Pancreas (tissue), 10 donors: ENCODE measurements around the gene SLC29A1. TPM values are rescaled to one million over a fixed set of nuclear protein-coding genes. Genes with fewer than 3 reads are reported as not detected.

Source experiments
- ATAC-seq, 4 donors: fragments of 200-7000 bp; cut with Tn5 transposase; one replicate each; pipeline versions ENCODE4 v1.8.0 to v1.9.1; 2020; ENCODE audit warnings: mild to moderate bottlenecking in 4 of 4, moderate library complexity in 4 of 4
- DNase-seq, 6 donors: peaks; one replicate each; pipeline ENCODE4 v3.0.0-alpha.2; 2020
- FAIRE-seq: peaks from 2 replicates; lab custom pipeline; 2012; peaks lifted over from hg19 to GRCh38; lab: Jason Lieb, UNC
- H3K27ac ChIP-seq, 4 donors: fragments of 200-600 bp; sonication (generic); 1 replicate in 3 of 4; 2 replicates in 1 of 4; pipeline versions ENCODE4 v1.5.0 to v1.8.0; 2020
- H3K27me3 ChIP-seq, 4 donors: fragments of 200-600 bp; one replicate each; pipeline ENCODE4 v1.8.0; 2021
- H3K36me3 ChIP-seq, 3 donors: fragments of 200-600 bp; sonication (generic) in 1 of 3; one replicate each; pipeline versions ENCODE4 v1.5.0 to v1.8.0; 2020 to 2021
- H3K4me1 ChIP-seq, 3 donors: fragments of 200-600 bp; one replicate each; pipeline ENCODE4 v1.8.0; 2021
- H3K4me3 ChIP-seq, 4 donors: fragments of 200-600 bp; sonication (generic) in 2 of 4; one replicate each; pipeline versions ENCODE4 v1.5.0 to v1.8.0; 2020 to 2021
- H3K9me3 ChIP-seq, 4 donors: fragments of 200-600 bp; one replicate each; pipeline ENCODE4 v1.8.0; 2021
- WGBS, 2 donors: extraction: QIAGEN DNeasy Blood & Tissue Kit; methylation state at CpG; one replicate each; pipeline ENCODE4 v1.1.7; 2013; 5-methylcytosine and 5-hydroxymethylcytosine counted together
- intact Hi-C, 3 donors: fragments of 100-400 bp; cut with DNase I; formaldehyde crosslinking; loops; one replicate each; pipeline versions ENCODE4 v1.11.1 to v1.14.2; 2022
- polyA plus RNA-seq, 2 donors: library from polyadenylated mRNA; stranded (reverse); fragments of 200-250 nt; gene quantifications; one replicate each; pipeline ENCODE4 v1.2.3, GENCODE V29; 2013
- total RNA-seq, 6 donors: library from RNA; stranded (reverse); fragmentation: NEBNext Ultra II Directional in 4 of 6; extraction: Animal tissue kit (Norgen Biotek cat#: 25700) in 4 of 6; gene quantifications; one replicate each; pipeline versions ENCODE4 v1.2.1 to v1.2.4, GENCODE V29; 2021 to 2023
- TF ChIP-seq, protein P1 (sequence below), 4 donors: fragments of 200-600 bp; sonication (generic) in 3 of 4; IDR thresholded peaks; one replicate each; pipeline versions ENCODE4 v1.5.0 to v1.8.0; 2021; ENCODE audit warnings: antibody characterized with exemption in 4 of 4
- donor health status: healthy with polysubstance abuse.
- donor health status: DM: no; HTN: no; CAD: no; lungs with moderate emphysema.
- donor health status: DM: no; HTN: no; CAD: no.
- donor health status: control.
- donor health status: control.
- donor health status: Bipolar disorder and iron deficiency.
- donor health status: DM: yes; HTN: yes; CAD: no.
- donor health status: DM: no; HTN: no; CAD: no.
- donor health status: DM: no; HTN: no; CAD: no.
- donor health status: DM: yes; HTN: yes; CAD: no.

Gene SLC29A1
- total and polyA plus RNA-seq, 8 donors = 24.8 to 89.8 (median 44.4) TPM

- intact Hi-C loops = no loop called here
- no peaks in the 10 kb centered on the region for H3K27me3 ChIP-seq
- no peaks in the 10 kb centered on the region for H3K9me3 ChIP-seq
- H3K36me3 ChIP-seq = peaks cover 0 to 5% (median 0%) of the 10 kb centered on the region in 3 donors
- ATAC-seq = no peak
- H3K27ac ChIP-seq = no peak overlapping the region
- H3K4me1 ChIP-seq = peaks cover 30 to 51% (median 33%) of the 10 kb centered on the region in 3 donors
- FAIRE-seq = no peak
- TF ChIP-seq, protein P1, sequence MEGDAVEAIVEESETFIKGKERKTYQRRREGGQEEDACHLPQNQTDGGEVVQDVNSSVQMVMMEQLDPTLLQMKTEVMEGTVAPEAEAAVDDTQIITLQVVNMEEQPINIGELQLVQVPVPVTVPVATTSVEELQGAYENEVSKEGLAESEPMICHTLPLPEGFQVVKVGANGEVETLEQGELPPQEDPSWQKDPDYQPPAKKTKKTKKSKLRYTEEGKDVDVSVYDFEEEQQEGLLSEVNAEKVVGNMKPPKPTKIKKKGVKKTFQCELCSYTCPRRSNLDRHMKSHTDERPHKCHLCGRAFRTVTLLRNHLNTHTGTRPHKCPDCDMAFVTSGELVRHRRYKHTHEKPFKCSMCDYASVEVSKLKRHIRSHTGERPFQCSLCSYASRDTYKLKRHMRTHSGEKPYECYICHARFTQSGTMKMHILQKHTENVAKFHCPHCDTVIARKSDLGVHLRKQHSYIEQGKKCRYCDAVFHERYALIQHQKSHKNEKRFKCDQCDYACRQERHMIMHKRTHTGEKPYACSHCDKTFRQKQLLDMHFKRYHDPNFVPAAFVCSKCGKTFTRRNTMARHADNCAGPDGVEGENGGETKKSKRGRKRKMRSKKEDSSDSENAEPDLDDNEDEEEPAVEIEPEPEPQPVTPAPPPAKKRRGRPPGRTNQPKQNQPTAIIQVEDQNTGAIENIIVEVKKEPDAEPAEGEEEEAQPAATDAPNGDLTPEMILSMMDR (IDR thresholded peaks at IDR 0.05) = no peak
- DNase-seq = no peak
- WGBS, 2 donors = 79 to 85% methylated on average over 4 of the region's 4 CpGs
- H3K4me3 ChIP-seq = no peak overlapping the region
Observed at GRCh38 chr6:44224965-44225305, 1.5 kb downstream of the SLC29A1 start.

DNA sequence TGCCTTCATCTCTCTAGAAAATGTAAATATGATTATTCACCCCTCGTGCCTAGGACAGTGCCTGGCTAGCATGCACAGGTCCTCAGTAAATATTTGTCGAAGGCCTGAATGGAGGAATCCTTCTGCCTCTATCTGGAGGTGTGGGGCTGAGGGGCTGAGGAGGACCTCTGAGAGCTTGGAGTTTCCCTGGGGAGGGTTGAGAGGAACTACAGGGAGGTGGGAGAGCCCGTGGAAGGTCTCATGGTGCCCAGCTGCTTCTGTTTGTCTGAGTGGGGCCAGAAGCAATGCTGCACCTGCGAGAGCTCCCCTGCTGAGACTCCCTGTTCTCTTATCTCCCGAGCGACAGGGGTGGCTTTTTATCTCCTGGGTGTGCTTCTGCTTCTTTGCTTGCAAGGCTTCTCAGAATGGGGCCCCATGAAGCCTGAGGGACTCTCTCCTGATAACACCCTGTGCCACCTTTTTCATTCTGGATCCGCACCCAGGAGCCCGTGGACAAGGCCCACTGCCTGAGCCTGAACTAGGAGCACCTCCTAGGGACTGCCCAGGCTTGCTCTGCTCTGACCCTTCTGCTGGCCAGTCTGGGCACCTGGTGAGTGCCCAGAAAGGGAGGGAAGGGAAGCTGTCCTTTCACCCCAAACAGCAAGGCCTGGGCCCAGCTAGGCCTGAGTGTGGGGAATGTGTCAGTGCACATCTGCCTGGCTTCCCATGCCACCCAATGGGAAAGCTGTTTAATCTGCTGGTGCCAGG lies 2.4 kb downstream of the SLC29A1 start:
- no peak for ATAC-seq
- H3K9me3 ChIP-seq = no peaks in the 10 kb centered on the region
- H3K4me3 ChIP-seq = no peak overlapping the region
- 39 to 46% methylated on average over 8 of the region's 8 CpGs for WGBS, 2 donors
- H3K36me3 ChIP-seq = peaks cover 0 to 12% (median 0%) of the 10 kb centered on the region in 3 donors
- intact Hi-C loops = no loop called here
- H3K27me3 ChIP-seq = no peaks in the 10 kb centered on the region
- TF ChIP-seq, protein P1 (IDR thresholded peaks at IDR 0.05) = no peak
- peak overlapping the region in 1 of 4 donors; percentile 10 for H3K27ac ChIP-seq
- peaks cover 26 to 44% (median 33%) of the 10 kb centered on the region in 3 donors for H3K4me1 ChIP-seq
- FAIRE-seq = no peak
- no peak for DNase-seq

- DNase-seq = no peak
- H3K4me1 ChIP-seq = peaks cover 23 to 36% (median 33%) of the 10 kb centered on the region in 3 donors
- H3K36me3 ChIP-seq = peaks cover 0 to 19% (median 0%) of the 10 kb centered on the region in 3 donors
- intact Hi-C loops = no loop called here
- no peaks in the 10 kb centered on the region for H3K27me3 ChIP-seq
- no peak overlapping the region for H3K4me3 ChIP-seq
- no peak overlapping the region for H3K27ac ChIP-seq
- ATAC-seq = peak in 1 of 4 donors; percentile 1
- no peaks in the 10 kb centered on the region for H3K9me3 ChIP-seq
- TF ChIP-seq, protein P1 (IDR thresholded peaks at IDR 0.05) = no peak
- FAIRE-seq = no peak
- WGBS, 2 donors = 30 to 32% methylated on average over 15 of the region's 15 CpGs
Observed at GRCh38 chr6:44226368-44227147, 3.2 kb downstream of the SLC29A1 start.

GRCh38 chr6:44227148-44227793 lies 3.9 kb downstream of the SLC29A1 start:
- TF ChIP-seq, protein P1 (IDR thresholded peaks at IDR 0.05) = no peak
- Histone ChIP-seq H3K27ac (no peak overlapping the region), H3K4me1 (peaks cover 20 to 33% (median 31%) of the 10 kb centered on the region in 3 donors), H3K27me3 (no peaks in the 10 kb centered on the region), H3K36me3 (peaks cover 0 to 26% (median 3%) of the 10 kb centered on the region in 3 donors), H3K4me3 (no peak overlapping the region), H3K9me3 (no peaks in the 10 kb centered on the region)
- ATAC-seq = peak in 1 of 4 donors; percentile 1
- DNase-seq = no peak
- 73 to 76% methylated on average over 7 of the region's 7 CpGs for WGBS, 2 donors
- intact Hi-C loops = no loop called here
- FAIRE-seq = no peak
